Ectodermal cell (in vitro differentiated cells): Measurements from ENCODE around the gene USH2A.

Experiments
- H3K27ac ChIP-seq: 2 replicates; pipeline ENCODE4 v1.7.0; 2013; ENCODE audit warnings: mild to moderate bottlenecking, low read depth, low read length; ENCODE audit not compliant: insufficient read depth, poor library complexity, severe bottlenecking
- H3K27me3 ChIP-seq: 2 replicates; pipeline ENCODE4 v1.7.0; 2013; ENCODE audit warnings: mild to moderate bottlenecking, low read length; ENCODE audit not compliant: insufficient read depth, control insufficient read depth, poor library complexity, severe bottlenecking
- H3K36me3 ChIP-seq: one replicate; pipeline ENCODE4 v1.7.0; 2013; ENCODE audit warnings: low read length; ENCODE audit not compliant: control insufficient read depth, insufficient read depth
- H3K4me1 ChIP-seq: one replicate; pipeline ENCODE4 v1.7.0; 2013; ENCODE audit warnings: low read length; ENCODE audit not compliant: control insufficient read depth, insufficient read depth
- H3K4me3 ChIP-seq: 2 replicates; pipeline ENCODE4 v1.7.0; 2013; ENCODE audit warnings: low read depth, low read length, control low read depth; ENCODE audit not compliant: insufficient read depth
- H3K9me3 ChIP-seq: 2 replicates; pipeline ENCODE4 v1.7.0; 2013; ENCODE audit warnings: mild to moderate bottlenecking, low read length, moderate library complexity; ENCODE audit not compliant: control insufficient read depth
- WGBS, 2 experiments: methylation state at CpG; one replicate each; pipeline ENCODE4 v1.1.7; 2013; ENCODE audit warnings: missing lambda C conversion rate in 2 of 2; 5-methylcytosine and 5-hydroxymethylcytosine counted together

The USH2A gene

GRCh38 chr1:216212826-216213225 lies 210.4 kb downstream of the USH2A start:
- no peak overlapping the region for H3K27ac ChIP-seq
- H3K27me3 ChIP-seq: no peaks in the 10 kb centered on the region
- H3K4me1 ChIP-seq: no peaks in the 10 kb centered on the region
- H3K36me3 ChIP-seq: no peaks in the 10 kb centered on the region
- H3K4me3 ChIP-seq: no peak overlapping the region
- WGBS, 2 experiments: 80 to 91% methylated on average over 1 of the region's 1 CpG
- H3K9me3 ChIP-seq: no peaks in the 10 kb centered on the region

- WGBS, 2 experiments: 91 to 93% methylated on average over 4 of the region's 4 CpGs
- H3K9me3 ChIP-seq: no peaks in the 10 kb centered on the region
- H3K36me3 ChIP-seq: no peaks in the 10 kb centered on the region
- no peaks in the 10 kb centered on the region for H3K4me1 ChIP-seq
- H3K27ac ChIP-seq: no peak overlapping the region
- no peak overlapping the region for H3K4me3 ChIP-seq
- no peaks in the 10 kb centered on the region for H3K27me3 ChIP-seq
Observed at GRCh38 chr1:216210081-216210480, 213.2 kb downstream of the USH2A start.

GRCh38 chr1:216209125-216209524 lies 214.1 kb downstream of the USH2A start:
- WGBS, 2 experiments: 90 to 94% methylated on average over 1 of the region's 1 CpG

GRCh38 chr1:216207154-216207553 lies 216.1 kb downstream of the USH2A start:
- 70% methylated on average over 1 of the region's 1 CpG; no CpG with 5 or more reads in 1 of the 2 experiments for WGBS, 2 experiments
- Histone ChIP-seq H3K4me1 (no peaks in the 10 kb centered on the region), H3K9me3 (no peaks in the 10 kb centered on the region), H3K27me3 (no peaks in the 10 kb centered on the region), H3K27ac (no peak overlapping the region), H3K36me3 (no peaks in the 10 kb centered on the region), H3K4me3 (no peak overlapping the region)

More at GRCh38 chr1:216209125-216209524, 214.1 kb downstream of the USH2A start:
- Histone ChIP-seq H3K36me3 (no peaks in the 10 kb centered on the region), H3K9me3 (no peaks in the 10 kb centered on the region), H3K27ac (no peak overlapping the region), H3K4me1 (no peaks in the 10 kb centered on the region), H3K4me3 (no peak overlapping the region), H3K27me3 (no peaks in the 10 kb centered on the region)

GRCh38 chr1:216205176-216205575 lies 218.1 kb downstream of the USH2A start:
- no peak overlapping the region for H3K4me3 ChIP-seq
- no peaks in the 10 kb centered on the region for H3K4me1 ChIP-seq
- H3K27me3 ChIP-seq: no peaks in the 10 kb centered on the region
- WGBS, 2 experiments: no CpG with 5 or more reads among the region's 1 CpG
- no peak overlapping the region for H3K27ac ChIP-seq
- H3K36me3 ChIP-seq: no peaks in the 10 kb centered on the region
- H3K9me3 ChIP-seq: no peaks in the 10 kb centered on the region

- Histone ChIP-seq H3K9me3 (no peaks in the 10 kb centered on the region), H3K27me3 (no peaks in the 10 kb centered on the region), H3K4me3 (no peak overlapping the region), H3K27ac (no peak overlapping the region), H3K4me1 (no peaks in the 10 kb centered on the region), H3K36me3 (no peaks in the 10 kb centered on the region)
- 60 to 100% methylated on average over 1 of the region's 2 CpGs for WGBS, 2 experiments
Observed at GRCh38 chr1:216201946-216202345, 221.3 kb downstream of the USH2A start.

- H3K4me1 ChIP-seq: no peaks in the 10 kb centered on the region
- H3K36me3 ChIP-seq: no peaks in the 10 kb centered on the region
- WGBS, 2 experiments: 88 to 93% methylated on average over 2 of the region's 3 CpGs
- H3K4me3 ChIP-seq: no peak overlapping the region
- no peaks in the 10 kb centered on the region for H3K27me3 ChIP-seq
- H3K9me3 ChIP-seq: no peaks in the 10 kb centered on the region
- H3K27ac ChIP-seq: no peak overlapping the region
Observed at GRCh38 chr1:216200941-216201340, 222.3 kb downstream of the USH2A start.

- WGBS, 2 experiments: 95 to 100% methylated on average over 1 of the region's 1 CpG
- H3K27ac ChIP-seq: no peak overlapping the region
Observed at GRCh38 chr1:216194721-216195120, 228.5 kb downstream of the USH2A start.

GRCh38 chr1:216193839-216194443 lies 229.3 kb downstream of the USH2A start:
- no peak overlapping the region for H3K27ac ChIP-seq
- WGBS, 2 experiments: 91 to 97% methylated on average over 6 to 7 of the region's 7 CpGs
- no peaks in the 10 kb centered on the region for H3K36me3 ChIP-seq
- H3K4me1 ChIP-seq: no peaks in the 10 kb centered on the region
- no peaks in the 10 kb centered on the region for H3K27me3 ChIP-seq
- no peak overlapping the region for H3K4me3 ChIP-seq
- no peaks in the 10 kb centered on the region for H3K9me3 ChIP-seq

More at GRCh38 chr1:216194721-216195120, 228.5 kb downstream of the USH2A start:
- no peaks in the 10 kb centered on the region for H3K27me3 ChIP-seq
- no peaks in the 10 kb centered on the region for H3K4me1 ChIP-seq
- no peak overlapping the region for H3K4me3 ChIP-seq
- no peaks in the 10 kb centered on the region for H3K36me3 ChIP-seq
- H3K9me3 ChIP-seq: no peaks in the 10 kb centered on the region

GRCh38 chr1:216190438-216190837 lies 232.8 kb downstream of the USH2A start:
- H3K27ac ChIP-seq: no peak overlapping the region
- no peaks in the 10 kb centered on the region for H3K27me3 ChIP-seq
- 90 to 97% methylated on average over 4 of the region's 4 CpGs for WGBS, 2 experiments
- no peaks in the 10 kb centered on the region for H3K9me3 ChIP-seq
- H3K36me3 ChIP-seq: no peaks in the 10 kb centered on the region
- no peak overlapping the region for H3K4me3 ChIP-seq
- H3K4me1 ChIP-seq: peaks cover 4% of the 10 kb centered on the region

GRCh38 chr1:216186816-216187215 lies 236.4 kb downstream of the USH2A start:
- Histone ChIP-seq H3K9me3 (no peaks in the 10 kb centered on the region), H3K4me3 (no peak overlapping the region), H3K4me1 (peaks cover 28% of the 10 kb centered on the region), H3K27ac (no peak overlapping the region), H3K36me3 (no peaks in the 10 kb centered on the region), H3K27me3 (no peaks in the 10 kb centered on the region)
- WGBS, 2 experiments: 89 to 91% methylated on average over 1 to 2 of the region's 2 CpGs
